WTC11 (cell line): ENCODE measurements around the gene NUAK2. TPM values are rescaled to one million over a fixed set of nuclear protein-coding genes. Genes with fewer than 3 reads are reported as not detected.

ENCODE experiments used
- ATAC-seq: fragments of 200-7000 bp; cut with Tn5 transposase; 2 replicates; pipeline ENCODE4 v1.10.0; 2021; ENCODE audit warnings: mild to moderate bottlenecking, moderate library complexity
- CTCF ChIA-PET: fragments of 300-600 bp; sonication (Branson Sonifier 250); formaldehyde crosslinking; loops from one replicate; lab custom pipeline; 2021; ENCODE audit warnings: antibody characterized with exemption; lab: Charles Lee
- POLR2A ChIA-PET: fragments of 350-600 bp; sonication (Branson Sonifier 250); formaldehyde crosslinking; loops from one replicate; lab custom pipeline; 2021; ENCODE audit warnings: antibody characterized with exemption; lab: Charles Lee
- DNase-seq: peaks from one replicate; pipeline ENCODE4 v3.0.0; 2021; ENCODE audit warnings: low spot score
- H3K27ac Mint-ChIP-seq: 2 replicates; pipeline ENCODE4 v1.8.0; 2021; ENCODE audit warnings: mixed read lengths
- H3K27me3 Mint-ChIP-seq: 2 replicates; pipeline ENCODE4 v1.8.0; 2021; ENCODE audit warnings: low read depth, mild to moderate bottlenecking, moderate library complexity, mixed read lengths
- H3K36me3 Mint-ChIP-seq: 2 replicates; pipeline ENCODE4 v1.8.0; 2021; ENCODE audit warnings: mixed read lengths
- H3K4me1 Mint-ChIP-seq: 2 replicates; pipeline ENCODE4 v1.8.0; 2022; ENCODE audit warnings: mixed read lengths
- H3K4me3 Mint-ChIP-seq: 2 replicates; pipeline ENCODE4 v1.8.0; 2021; ENCODE audit warnings: mild to moderate bottlenecking, moderate library complexity, mixed read lengths
- H3K9me3 Mint-ChIP-seq: 2 replicates; pipeline ENCODE4 v1.8.0; 2021; ENCODE audit warnings: mixed read lengths
- SMAD4 ChIP-seq: sonication (generic); formaldehyde crosslinking; IDR thresholded peaks from 2 replicates; pipeline ENCODE4 v1.8.0; 2022; ENCODE audit warnings: mild to moderate bottlenecking, missing genetic modification reagents
- total RNA-seq: library from RNA; stranded (reverse); gene quantifications from 3 replicates; pipeline ENCODE4 v1.2.3, GENCODE V29; 2021
- TF ChIP-seq, protein P1 (sequence below): sonication (generic); formaldehyde crosslinking; IDR thresholded peaks from 2 replicates; pipeline ENCODE4 v1.8.0; 2022; ENCODE audit warnings: mild to moderate bottlenecking, missing genetic modification reagents
- TF ChIP-seq, protein P2 (sequence below): fragments of 200-600 bp; IDR thresholded peaks from 2 replicates; pipeline ENCODE4 v1.8.0; 2022; ENCODE audit warnings: antibody characterized with exemption

Gene NUAK2
- total RNA-seq, 1 experiment from 2014 or later: 8.7 TPM

GRCh38 chr1:205255941-205256780, 65.4 kb downstream of the NUAK2 start:
- Mint-ChIP-seq H3K27me3 (no peaks in the 10 kb centered on the region), H3K9me3 (no peaks in the 10 kb centered on the region), H3K36me3 (no peaks in the 10 kb centered on the region), H3K27ac (0 out of 2 replicates have a peak overlapping the region, but pooled peaks have one; percentile 83), H3K4me3 (no peak overlapping the region), H3K4me1 (peaks cover 17% of the 10 kb centered on the region)
- CTCF ChIA-PET: interaction anchor here (0.5 to 6.7 kb wide), 55 partner anchors 9 to 424 kb away, joined by 3 to 166 read pairs (median 4); partner anchors contain the start of genes RBBP5, SLC45A3 and TMCC2
- DNase-seq (peak; percentile 93), ATAC-seq (peak; percentile 90)
- TF ChIP-seq, protein P1, sequence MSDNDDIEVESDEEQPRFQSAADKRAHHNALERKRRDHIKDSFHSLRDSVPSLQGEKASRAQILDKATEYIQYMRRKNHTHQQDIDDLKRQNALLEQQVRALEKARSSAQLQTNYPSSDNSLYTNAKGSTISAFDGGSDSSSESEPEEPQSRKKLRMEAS (CRISPR knock-in tag): 0 out of 2 replicates have a peak, but pooled peaks have one; percentile 19
- no peak for TF ChIP-seq SMAD4 (CRISPR knock-in tag)
- TF ChIP-seq, protein P2, sequence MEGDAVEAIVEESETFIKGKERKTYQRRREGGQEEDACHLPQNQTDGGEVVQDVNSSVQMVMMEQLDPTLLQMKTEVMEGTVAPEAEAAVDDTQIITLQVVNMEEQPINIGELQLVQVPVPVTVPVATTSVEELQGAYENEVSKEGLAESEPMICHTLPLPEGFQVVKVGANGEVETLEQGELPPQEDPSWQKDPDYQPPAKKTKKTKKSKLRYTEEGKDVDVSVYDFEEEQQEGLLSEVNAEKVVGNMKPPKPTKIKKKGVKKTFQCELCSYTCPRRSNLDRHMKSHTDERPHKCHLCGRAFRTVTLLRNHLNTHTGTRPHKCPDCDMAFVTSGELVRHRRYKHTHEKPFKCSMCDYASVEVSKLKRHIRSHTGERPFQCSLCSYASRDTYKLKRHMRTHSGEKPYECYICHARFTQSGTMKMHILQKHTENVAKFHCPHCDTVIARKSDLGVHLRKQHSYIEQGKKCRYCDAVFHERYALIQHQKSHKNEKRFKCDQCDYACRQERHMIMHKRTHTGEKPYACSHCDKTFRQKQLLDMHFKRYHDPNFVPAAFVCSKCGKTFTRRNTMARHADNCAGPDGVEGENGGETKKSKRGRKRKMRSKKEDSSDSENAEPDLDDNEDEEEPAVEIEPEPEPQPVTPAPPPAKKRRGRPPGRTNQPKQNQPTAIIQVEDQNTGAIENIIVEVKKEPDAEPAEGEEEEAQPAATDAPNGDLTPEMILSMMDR: peak; percentile 98
- POLR2A ChIA-PET: interaction anchor here (0.5 to 0.9 kb wide), 2 partner anchors 26 to 45 kb away, joined by 3 to 5 read pairs; no protein-coding TSS in a partner anchor

Other genes starting within 250 kb of the NUAK2 start
- gene TMEM81, start 237.3 kb downstream of the NUAK2 start, total RNA-seq: 5.7 to 7.5 TPM (median 5.7 TPM) in 3 replicates
- 18.5 to 23.8 TPM (median 20.1 TPM) in 3 replicates for gene RBBP5, start 199.8 kb downstream of the NUAK2 start, total RNA-seq
- gene DSTYK, start 110.0 kb downstream of the NUAK2 start, total RNA-seq: 10.3 to 11.6 TPM (median 11.0 TPM) in 3 replicates
- gene TMCC2, start 93.8 kb downstream of the NUAK2 start, total RNA-seq: 9.5 to 11.2 TPM (median 11.2 TPM) in 3 replicates
- gene KLHDC8A, start 35.2 kb upstream of the NUAK2 start, total RNA-seq: 1.6 to 1.7 TPM (median 1.7 TPM) in 3 replicates
- 14.7 to 26.3 TPM (median 15.3 TPM) in 3 replicates for gene LEMD1, start 100.3 kb upstream of the NUAK2 start, total RNA-seq
- 5.2 to 9.8 TPM (median 5.3 TPM) in 3 replicates for gene BLACAT1, start 134.3 kb upstream of the NUAK2 start, total RNA-seq
- 62.1 to 71.9 TPM (median 64.7 TPM) in 3 replicates for gene CDK18, start 182.9 kb upstream of the NUAK2 start, total RNA-seq